Ascending aorta (tissue), 2 donors: ENCODE measurements around the gene DNAJB8. TPM values are rescaled to one million over a fixed set of nuclear protein-coding genes. Genes with fewer than 3 reads are reported as not detected.

ENCODE experiments used
- DNase-seq, 2 donors: peaks; one replicate each; pipeline ENCODE4 v3.0.0-alpha.2; 2019; ENCODE audit warnings: low spot score in 2 of 2
- H3K27ac ChIP-seq, 2 donors: fragments of 200-600 bp; sonication (generic); one replicate each; pipeline ENCODE4 v1.5.1; 2016 to 2017; ENCODE audit warnings: mild to moderate bottlenecking in 1 of 2
- H3K27me3 ChIP-seq: fragments of 200-600 bp; sonication (generic); one replicate; pipeline ENCODE4 v1.5.1; 2017
- H3K36me3 ChIP-seq, 2 donors: fragments of 200-600 bp; sonication (generic); one replicate each; pipeline ENCODE4 v1.5.1; 2016
- H3K4me1 ChIP-seq, 2 donors: fragments of 200-600 bp; sonication (generic); one replicate each; pipeline ENCODE4 v1.5.1; 2016 to 2017; ENCODE audit warnings: mild to moderate bottlenecking in 1 of 2
- H3K4me3 ChIP-seq, 2 donors: fragments of 200-600 bp; sonication (generic); one replicate each; pipeline ENCODE4 v1.5.1; 2016 to 2017; ENCODE audit warnings: mild to moderate bottlenecking in 1 of 2
- H3K9me3 ChIP-seq, 2 donors: fragments of 200-600 bp; sonication (generic); one replicate each; pipeline ENCODE4 v1.5.1; 2016
- intact Hi-C: fragments of 100-400 bp; cut with DNase I; formaldehyde crosslinking; loops from one replicate; pipeline ENCODE4 v1.15.1; 2023
- total RNA-seq: library from RNA; depleted of rRNA; stranded (reverse); fragments of >200 nt; gene quantifications from one replicate; pipeline ENCODE4 v1.1.0, GENCODE V29; 2016
- TF ChIP-seq, protein P1 (sequence below), 3 experiments: fragments of 200-600 bp in 2 of 3; fragments of 450-650 bp in 1 of 3; sonication (generic) in 2 of 3; IDR thresholded peaks; one replicate each; pipeline ENCODE4 v1.5.1; 2016 to 2019; ENCODE audit warnings: antibody characterized with exemption in 3 of 3, mild to moderate bottlenecking in 1 of 3, moderate library complexity in 1 of 3

The DNAJB8 gene
- total RNA-seq, 1 donor from 2014 or later: not detected

DNA sequence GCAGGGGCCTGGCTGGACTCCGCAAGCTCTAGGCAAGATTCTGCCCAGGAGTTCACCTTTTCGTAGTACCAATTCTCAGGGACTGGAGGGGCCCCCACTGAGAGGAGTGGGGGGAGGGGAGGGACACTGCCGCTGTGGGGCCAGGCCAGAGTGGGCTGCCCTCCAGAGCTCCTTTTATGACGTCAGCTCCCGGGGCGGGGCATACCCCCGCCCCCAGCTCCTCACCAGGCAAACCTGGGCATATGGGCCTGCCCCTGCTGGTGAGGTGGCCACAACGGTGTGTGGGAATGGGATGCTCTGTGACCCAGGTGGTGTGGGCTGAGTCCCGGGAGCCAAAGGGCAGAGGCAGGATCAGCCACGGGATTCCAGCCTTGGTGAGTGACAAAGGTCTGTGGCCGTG is 3.3 kb downstream of the DNAJB8 start:
- DNase-seq: no peak
- intact Hi-C loops: no loop called here
- no peaks in the 10 kb centered on the region for H3K4me1 ChIP-seq
- TF ChIP-seq, protein P1, sequence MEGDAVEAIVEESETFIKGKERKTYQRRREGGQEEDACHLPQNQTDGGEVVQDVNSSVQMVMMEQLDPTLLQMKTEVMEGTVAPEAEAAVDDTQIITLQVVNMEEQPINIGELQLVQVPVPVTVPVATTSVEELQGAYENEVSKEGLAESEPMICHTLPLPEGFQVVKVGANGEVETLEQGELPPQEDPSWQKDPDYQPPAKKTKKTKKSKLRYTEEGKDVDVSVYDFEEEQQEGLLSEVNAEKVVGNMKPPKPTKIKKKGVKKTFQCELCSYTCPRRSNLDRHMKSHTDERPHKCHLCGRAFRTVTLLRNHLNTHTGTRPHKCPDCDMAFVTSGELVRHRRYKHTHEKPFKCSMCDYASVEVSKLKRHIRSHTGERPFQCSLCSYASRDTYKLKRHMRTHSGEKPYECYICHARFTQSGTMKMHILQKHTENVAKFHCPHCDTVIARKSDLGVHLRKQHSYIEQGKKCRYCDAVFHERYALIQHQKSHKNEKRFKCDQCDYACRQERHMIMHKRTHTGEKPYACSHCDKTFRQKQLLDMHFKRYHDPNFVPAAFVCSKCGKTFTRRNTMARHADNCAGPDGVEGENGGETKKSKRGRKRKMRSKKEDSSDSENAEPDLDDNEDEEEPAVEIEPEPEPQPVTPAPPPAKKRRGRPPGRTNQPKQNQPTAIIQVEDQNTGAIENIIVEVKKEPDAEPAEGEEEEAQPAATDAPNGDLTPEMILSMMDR (IDR thresholded peaks at IDR 0.05): no peak
- H3K9me3 ChIP-seq: no peaks in the 10 kb centered on the region
- H3K4me3 ChIP-seq: no peak overlapping the region
- H3K27ac ChIP-seq: no peak overlapping the region
- H3K36me3 ChIP-seq: no peaks in the 10 kb centered on the region
- no peaks in the 10 kb centered on the region for H3K27me3 ChIP-seq

DNA sequence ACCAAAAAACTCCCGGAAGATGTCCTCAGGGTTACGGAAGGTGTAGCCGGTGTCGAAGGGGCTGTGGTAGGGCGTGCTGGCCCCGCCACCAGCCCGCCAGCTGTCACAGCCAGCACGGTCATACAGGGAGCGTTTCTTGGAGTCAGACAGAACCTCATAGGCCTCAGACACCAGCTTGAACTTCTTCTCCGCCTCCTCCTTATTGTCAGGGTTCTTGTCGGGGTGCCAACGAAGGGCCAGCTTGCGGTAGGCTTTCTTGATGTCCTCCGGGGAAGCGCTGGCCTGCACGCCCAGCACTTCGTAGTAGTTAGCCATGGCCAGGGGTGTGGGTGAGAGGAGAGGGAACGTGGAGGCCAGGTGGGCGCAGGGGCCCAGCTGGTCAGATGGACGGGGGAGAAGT is 3.8 kb downstream of the DNAJB8 start:
- intact Hi-C loops: no loop called here
- Histone ChIP-seq H3K27me3 (no peaks in the 10 kb centered on the region), H3K4me3 (no peak overlapping the region), H3K27ac (no peak overlapping the region), H3K9me3 (no peaks in the 10 kb centered on the region), H3K4me1 (no peaks in the 10 kb centered on the region), H3K36me3 (no peaks in the 10 kb centered on the region)
- TF ChIP-seq, protein P1 (IDR thresholded peaks at IDR 0.05): no peak
- no peak for DNase-seq

DNA sequence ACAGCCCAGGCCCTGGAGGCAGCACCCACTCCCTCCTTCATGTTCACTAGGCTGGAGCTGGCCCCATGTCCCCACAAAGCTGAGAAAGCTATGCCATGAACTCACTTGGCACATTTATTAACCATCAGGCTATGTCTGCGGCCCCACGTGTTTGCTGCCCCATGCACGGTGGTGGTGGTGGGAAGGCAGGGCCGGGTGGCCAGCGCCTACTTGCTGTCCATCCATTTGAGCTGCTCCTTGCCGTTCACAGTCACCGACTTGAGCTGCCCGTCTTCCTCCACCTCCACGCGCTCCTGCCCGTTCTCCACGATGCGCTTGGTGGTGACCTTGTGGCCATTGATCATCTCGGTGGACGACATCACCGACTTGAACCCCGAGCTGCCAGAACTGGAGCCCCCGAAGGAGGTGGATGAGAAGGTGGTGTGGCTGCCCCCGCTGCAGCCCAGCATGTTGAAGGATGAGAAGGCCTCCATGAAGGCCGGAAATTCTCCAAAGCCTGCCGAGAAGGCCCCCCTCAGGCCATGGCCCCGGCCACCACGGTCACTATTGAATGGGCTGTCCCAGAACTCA is 4.3 kb downstream of the DNAJB8 start:
- Histone ChIP-seq H3K4me3 (no peak overlapping the region), H3K9me3 (no peaks in the 10 kb centered on the region), H3K36me3 (no peaks in the 10 kb centered on the region), H3K4me1 (no peaks in the 10 kb centered on the region), H3K27ac (no peak overlapping the region), H3K27me3 (no peaks in the 10 kb centered on the region)
- intact Hi-C loops: no loop called here
- TF ChIP-seq, protein P1 (IDR thresholded peaks at IDR 0.05): no peak
- no peak for DNase-seq

DNA sequence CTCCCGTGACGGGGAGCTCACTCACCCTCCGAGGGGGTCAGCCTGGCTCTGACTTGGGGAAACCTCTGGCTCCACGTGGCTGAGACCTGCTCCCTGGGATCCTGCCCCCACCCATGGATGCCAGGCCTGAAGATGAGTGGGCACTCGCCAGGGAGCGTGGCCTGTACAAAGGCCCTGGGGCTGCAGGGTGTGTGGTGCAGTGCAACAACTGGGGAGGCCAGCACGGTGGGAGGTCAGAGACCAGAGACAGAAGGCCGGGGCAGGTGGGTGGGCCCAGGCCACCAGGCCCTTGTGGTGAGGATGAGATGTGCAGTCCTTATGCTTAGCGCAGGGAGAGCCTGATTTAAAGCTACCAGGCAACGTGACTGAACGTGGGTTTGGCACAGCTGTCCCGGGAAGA is 5.0 kb downstream of the DNAJB8 start:
- intact Hi-C loops: no loop called here
- no peak for DNase-seq
- TF ChIP-seq, protein P1 (IDR thresholded peaks at IDR 0.05): no peak

DNA sequence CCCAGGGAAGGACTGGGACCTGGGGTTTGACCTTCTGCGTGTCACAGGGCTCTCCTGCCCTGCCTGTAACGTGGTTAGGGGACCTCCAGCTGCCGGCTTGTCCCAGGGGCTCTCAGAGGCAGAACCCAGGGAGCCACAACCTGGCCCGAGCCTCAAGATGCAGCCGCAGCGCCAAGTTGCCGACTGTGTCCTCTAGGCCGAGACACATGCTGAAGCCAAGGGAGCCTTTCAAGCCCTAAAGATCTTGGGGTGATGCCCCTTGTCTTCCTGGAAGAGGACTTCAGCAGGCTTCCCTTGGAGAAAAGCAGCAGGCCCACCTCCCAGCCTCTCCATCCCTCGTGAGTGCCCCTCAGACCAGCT is 7.2 kb downstream of the DNAJB8 start:
- TF ChIP-seq, protein P1 (IDR thresholded peaks at IDR 0.05): no peak
- intact Hi-C loops: no loop called here
- Histone ChIP-seq H3K4me1 (no peaks in the 10 kb centered on the region), H3K27ac (no peak overlapping the region), H3K36me3 (no peaks in the 10 kb centered on the region), H3K27me3 (no peaks in the 10 kb centered on the region), H3K4me3 (no peak overlapping the region), H3K9me3 (no peaks in the 10 kb centered on the region)
- no peak for DNase-seq

More for the DNA sequence above, 5.0 kb downstream of the DNAJB8 start:
- Histone ChIP-seq H3K27ac (no peak overlapping the region), H3K4me1 (no peaks in the 10 kb centered on the region), H3K4me3 (no peak overlapping the region), H3K27me3 (no peaks in the 10 kb centered on the region), H3K9me3 (no peaks in the 10 kb centered on the region), H3K36me3 (no peaks in the 10 kb centered on the region)
